ENCODE measurements around the gene FNDC3B.

Gene FNDC3B

GRCh38 chr3:172296975-172297332 lies 257.6 kb downstream of the FNDC3B start:
- H3K4me3 ChIP-seq (ENCODE audit: insufficient read depth, low read length, poor library complexity, severe bottlenecking), result no peak overlapping the region
- no peaks in the 10 kb centered on the region for H4K20me1 ChIP-seq (ENCODE audit: low read depth, low read length)
- H3K79me2 ChIP-seq (ENCODE audit: insufficient read depth, low read length), result no peaks in the 10 kb centered on the region
- H3K27ac ChIP-seq (ENCODE audit: low read depth, low read length), result no peak overlapping the region
- H3K36me3 ChIP-seq (ENCODE audit: low read length), result no peaks in the 10 kb centered on the region
- no peaks in the 10 kb centered on the region for H3F3A ChIP-seq (ENCODE audit: insufficient read depth)
- H2AFZ ChIP-seq (ENCODE audit: low read depth, low read length, severe bottlenecking), result no peak overlapping the region
- H3K4me2 ChIP-seq (ENCODE audit: low read depth, low read length, poor library complexity, severe bottlenecking), result no peak overlapping the region
- no peaks in the 10 kb centered on the region for H3K9me2 ChIP-seq (replicated peaks; ENCODE audit: insufficient read depth, low read length)
- no peak overlapping the region for H3K9ac ChIP-seq (ENCODE audit: low read length)
- no peaks in the 10 kb centered on the region for H3K9me3 ChIP-seq (ENCODE audit: insufficient read depth, low read length)
- TF ChIP-seq CTCF (IDR thresholded peaks at IDR 0.05; ENCODE audit: insufficient read depth, low read length, poor library complexity, severe bottlenecking), result no peak
- TF ChIP-seq EZH2phosphoT487 (conservative IDR thresholded peaks at IDR 0.05; ENCODE audit: low read length), result no peak
- H3K27me3 ChIP-seq (ENCODE audit: low read length), result no peaks in the 10 kb centered on the region

GRCh38 chr3:172298247-172298646 lies 258.9 kb downstream of the FNDC3B start:
- H3K27me3 ChIP-seq (ENCODE audit: low read length), result no peaks in the 10 kb centered on the region
- no peak overlapping the region for H3K4me3 ChIP-seq (ENCODE audit: insufficient read depth, low read length, poor library complexity, severe bottlenecking)
- H3K9ac ChIP-seq (ENCODE audit: low read length), result no peak overlapping the region
- no peaks in the 10 kb centered on the region for H4K20me1 ChIP-seq (ENCODE audit: low read depth, low read length)
- H3K27ac ChIP-seq (ENCODE audit: low read depth, low read length), result no peak overlapping the region
- H3F3A ChIP-seq (ENCODE audit: insufficient read depth), result no peaks in the 10 kb centered on the region
- H2AFZ ChIP-seq (ENCODE audit: low read depth, low read length, severe bottlenecking), result no peak overlapping the region
- TF ChIP-seq CTCF (IDR thresholded peaks at IDR 0.05; ENCODE audit: insufficient read depth, low read length, poor library complexity, severe bottlenecking) (no peak), EZH2phosphoT487 (conservative IDR thresholded peaks at IDR 0.05; ENCODE audit: low read length) (no peak)
- H3K9me3 ChIP-seq (ENCODE audit: insufficient read depth, low read length), result no peaks in the 10 kb centered on the region
- H3K9me2 ChIP-seq (replicated peaks; ENCODE audit: insufficient read depth, low read length), result no peaks in the 10 kb centered on the region
- H3K4me2 ChIP-seq (ENCODE audit: low read depth, low read length, poor library complexity, severe bottlenecking), result no peak overlapping the region
- no peaks in the 10 kb centered on the region for H3K79me2 ChIP-seq (ENCODE audit: insufficient read depth, low read length)
- H3K36me3 ChIP-seq (ENCODE audit: low read length), result no peaks in the 10 kb centered on the region

GRCh38 chr3:172300187-172300586 lies 260.8 kb downstream of the FNDC3B start:
- Histone ChIP-seq H3K9ac (ENCODE audit: low read length) (no peak overlapping the region), H3K9me3 (ENCODE audit: insufficient read depth, low read length) (no peaks in the 10 kb centered on the region), H3K9me2 (replicated peaks; ENCODE audit: insufficient read depth, low read length) (no peaks in the 10 kb centered on the region), H3F3A (ENCODE audit: insufficient read depth) (no peaks in the 10 kb centered on the region), H3K27me3 (ENCODE audit: low read length) (no peaks in the 10 kb centered on the region), H3K79me2 (ENCODE audit: insufficient read depth, low read length) (no peaks in the 10 kb centered on the region), H2AFZ (ENCODE audit: low read depth, low read length, severe bottlenecking) (no peak overlapping the region), H3K4me2 (ENCODE audit: low read depth, low read length, poor library complexity, severe bottlenecking) (no peak overlapping the region), H3K27ac (ENCODE audit: low read depth, low read length) (no peak overlapping the region), H3K36me3 (ENCODE audit: low read length) (no peaks in the 10 kb centered on the region), H4K20me1 (ENCODE audit: low read depth, low read length) (no peaks in the 10 kb centered on the region), H3K4me3 (ENCODE audit: insufficient read depth, low read length, poor library complexity, severe bottlenecking) (no peak overlapping the region)
- TF ChIP-seq CTCF (IDR thresholded peaks at IDR 0.05; ENCODE audit: insufficient read depth, low read length, poor library complexity, severe bottlenecking), result no peak
- TF ChIP-seq EZH2phosphoT487 (conservative IDR thresholded peaks at IDR 0.05; ENCODE audit: low read length), result no peak

GRCh38 chr3:172300862-172301261 lies 261.5 kb downstream of the FNDC3B start:
- Histone ChIP-seq H3K4me3 (ENCODE audit: insufficient read depth, low read length, poor library complexity, severe bottlenecking) (no peak overlapping the region), H4K20me1 (ENCODE audit: low read depth, low read length) (no peaks in the 10 kb centered on the region), H3K36me3 (ENCODE audit: low read length) (no peaks in the 10 kb centered on the region), H3K27ac (ENCODE audit: low read depth, low read length) (no peak overlapping the region), H3K9ac (ENCODE audit: low read length) (no peak overlapping the region), H3K79me2 (ENCODE audit: insufficient read depth, low read length) (no peaks in the 10 kb centered on the region), H3F3A (ENCODE audit: insufficient read depth) (no peaks in the 10 kb centered on the region), H3K9me2 (replicated peaks; ENCODE audit: insufficient read depth, low read length) (no peaks in the 10 kb centered on the region), H3K27me3 (ENCODE audit: low read length) (no peaks in the 10 kb centered on the region), H2AFZ (ENCODE audit: low read depth, low read length, severe bottlenecking) (no peak overlapping the region), H3K4me2 (ENCODE audit: low read depth, low read length, poor library complexity, severe bottlenecking) (no peak overlapping the region), H3K9me3 (ENCODE audit: insufficient read depth, low read length) (no peaks in the 10 kb centered on the region)
- TF ChIP-seq EZH2phosphoT487 (conservative IDR thresholded peaks at IDR 0.05; ENCODE audit: low read length) (no peak), CTCF (IDR thresholded peaks at IDR 0.05; ENCODE audit: insufficient read depth, low read length, poor library complexity, severe bottlenecking) (no peak)

Data from SU-DHL-6 (cell line).